Smooth muscle cell (in vitro differentiated cells): ENCODE results near the gene TRIP11. TPM values are rescaled to one million over a fixed set of nuclear protein-coding genes. Genes with fewer than 3 reads are reported as not detected.
A peak's percentile ranks its signal among the peaks of the same experiment; 100 is the strongest.

ENCODE experiments used
- DNase-seq: peaks from one replicate; lab custom pipeline; 2025; ENCODE audit not compliant: unreplicated experiment; lab: John Stamatoyannopoulos, UW
- H2AFZ ChIP-seq: fragments of 200-600 bp; sonication (generic); 2 replicates; pipeline ENCODE4 v1.6.0; 2016; ENCODE audit warnings: antibody characterized with exemption, low read depth, mild to moderate bottlenecking
- H3F3A ChIP-seq: fragments of 200-600 bp; sonication (generic); 2 replicates; pipeline ENCODE4 v1.6.0; 2017; ENCODE audit warnings: antibody characterized with exemption, low read depth
- H3K27ac ChIP-seq: fragments of 200-600 bp; sonication (generic); 2 replicates; pipeline ENCODE4 v1.5.1; 2016; ENCODE audit warnings: low read depth, mild to moderate bottlenecking
- H3K27me3 ChIP-seq: fragments of 200-600 bp; sonication (generic); 2 replicates; pipeline ENCODE4 v1.6.1; 2016; ENCODE audit warnings: low read depth, mild to moderate bottlenecking
- H3K36me3 ChIP-seq: fragments of 200-600 bp; sonication (generic); 2 replicates; pipeline ENCODE4 v1.5.1; 2016; ENCODE audit warnings: low read depth
- H3K4me1 ChIP-seq: fragments of 200-600 bp; sonication (generic); 2 replicates; pipeline ENCODE4 v1.5.1; 2016; ENCODE audit warnings: low read depth
- H3K4me2 ChIP-seq: fragments of 200-600 bp; sonication (generic); 2 replicates; pipeline ENCODE4 v1.6.0; 2016; ENCODE audit warnings: mild to moderate bottlenecking
- H3K4me3 ChIP-seq: fragments of 200-600 bp; sonication (generic); 2 replicates; pipeline ENCODE4 v1.5.1; 2016; ENCODE audit warnings: mild to moderate bottlenecking
- H3K79me2 ChIP-seq: fragments of 200-600 bp; sonication (generic); 2 replicates; pipeline ENCODE4 v1.6.0; 2016; ENCODE audit warnings: low read depth, mild to moderate bottlenecking
- H3K9ac ChIP-seq: fragments of 200-600 bp; sonication (generic); 2 replicates; pipeline ENCODE4 v1.6.0; 2016; ENCODE audit warnings: low read depth
- H3K9me3 ChIP-seq: fragments of 200-600 bp; sonication (generic); replicated peaks from 2 replicates; pipeline ENCODE4 v1.5.1; 2016; ENCODE audit warnings: low read depth
- H4K20me1 ChIP-seq: fragments of 200-600 bp; sonication (generic); 2 replicates; pipeline ENCODE4 v1.6.0; 2016; ENCODE audit warnings: low read depth
- CTCF ChIP-seq: fragments of 200-600 bp; sonication (generic); IDR thresholded peaks from 2 replicates; pipeline ENCODE4 v1.5.1; 2017; ENCODE audit warnings: borderline replicate concordance, mild to moderate bottlenecking, antibody characterized with exemption; ENCODE audit not compliant: insufficient read depth, poor library complexity, severe bottlenecking
- WGBS: methylation state at CpG from one replicate; pipeline ENCODE4 v1.1.7; 2016; ENCODE audit warnings: low lambda C conversion rate; 5-methylcytosine and 5-hydroxymethylcytosine counted together
- polyA plus RNA-seq: library from polyadenylated mRNA; unstranded; fragments of >200 nt; fragmentation: Nextera tagmentation; extraction: Ambion mirVana; gene quantifications from 2 replicates; pipeline ENCODE4 v1.2.1, GENCODE V29; 2016
- total RNA-seq: library from RNA; depleted of rRNA; stranded (reverse); fragments of >200 nt; gene quantifications from 2 replicates; pipeline ENCODE4 v1.2.3, GENCODE V29; 2014

Gene TRIP11
- total and polyA plus RNA-seq, 2 experiments from 2014 or later, result 30.0 to 38.1 TPM

DNA sequence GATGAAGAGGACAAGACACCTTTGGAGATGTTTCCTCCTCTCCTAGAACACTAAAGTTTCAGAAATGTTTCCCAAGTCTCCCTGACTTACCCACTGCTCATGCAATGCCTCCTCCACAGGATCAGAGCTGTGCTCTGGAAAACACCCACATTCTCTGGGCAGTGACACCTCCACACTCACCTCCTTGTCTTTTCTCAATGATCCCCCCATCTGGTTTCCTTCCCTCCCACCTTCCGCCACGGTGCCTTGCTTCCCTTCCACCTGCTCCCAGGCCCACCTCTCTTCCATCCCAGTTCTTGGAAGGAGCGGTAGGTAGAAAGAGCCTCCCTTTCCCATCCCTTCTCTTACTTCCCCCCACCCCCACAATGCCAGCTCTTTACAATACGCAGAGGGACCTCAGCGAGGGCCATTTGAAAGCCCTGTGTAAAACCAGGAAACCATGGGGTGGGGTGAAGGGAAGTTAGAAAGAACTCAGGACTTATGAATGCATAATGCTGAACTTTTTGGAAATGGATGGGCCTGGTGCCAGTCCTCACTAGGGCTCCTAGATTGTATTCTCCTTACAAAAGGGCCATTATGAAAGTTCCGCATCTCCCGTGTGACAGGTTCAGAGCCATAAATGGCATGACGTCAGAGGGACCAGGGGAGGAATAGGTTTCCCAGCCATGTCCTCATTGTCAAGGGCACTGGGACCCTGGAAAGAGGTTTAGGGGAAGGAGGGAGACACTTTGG, 105.1 kb downstream of the TRIP11 start:
- no peak for TF ChIP-seq CTCF
- no peak overlapping the region for H2AFZ ChIP-seq
- H3K27me3 ChIP-seq, result no peaks in the 10 kb centered on the region
- WGBS, result 90% methylated on average over 8 of the region's 8 CpGs
- no peaks in the 10 kb centered on the region for H3K9me3 ChIP-seq
- H3K9ac ChIP-seq, result no peak overlapping the region
- H3K36me3 ChIP-seq, result peaks cover 6% of the 10 kb centered on the region
- H3K4me2 ChIP-seq, result no peak overlapping the region
- H3K27ac ChIP-seq, result no peak overlapping the region
- no peaks in the 10 kb centered on the region for H3K4me1 ChIP-seq
- H3K79me2 ChIP-seq, result no peaks in the 10 kb centered on the region
- no peaks in the 10 kb centered on the region for H4K20me1 ChIP-seq
- no peaks in the 10 kb centered on the region for H3F3A ChIP-seq
- DNase-seq, result no peak
- no peak overlapping the region for H3K4me3 ChIP-seq

GRCh38 chr14:91931478-91932088, 108.3 kb downstream of the TRIP11 start:
- Histone ChIP-seq H3K4me3 (no peak overlapping the region), H3K9ac (no peak overlapping the region), H3K36me3 (peaks cover 5% of the 10 kb centered on the region), H2AFZ (no peak overlapping the region), H3K4me1 (no peaks in the 10 kb centered on the region), H3K27ac (no peak overlapping the region), H3K27me3 (no peaks in the 10 kb centered on the region), H4K20me1 (no peaks in the 10 kb centered on the region), H3K79me2 (no peaks in the 10 kb centered on the region), H3K9me3 (no peaks in the 10 kb centered on the region), H3F3A (peaks cover 4% of the 10 kb centered on the region), H3K4me2 (no peak overlapping the region)
- DNase-seq, result no peak
- 96% methylated on average over 11 of the region's 11 CpGs for WGBS
- TF ChIP-seq CTCF, result no peak

DNA sequence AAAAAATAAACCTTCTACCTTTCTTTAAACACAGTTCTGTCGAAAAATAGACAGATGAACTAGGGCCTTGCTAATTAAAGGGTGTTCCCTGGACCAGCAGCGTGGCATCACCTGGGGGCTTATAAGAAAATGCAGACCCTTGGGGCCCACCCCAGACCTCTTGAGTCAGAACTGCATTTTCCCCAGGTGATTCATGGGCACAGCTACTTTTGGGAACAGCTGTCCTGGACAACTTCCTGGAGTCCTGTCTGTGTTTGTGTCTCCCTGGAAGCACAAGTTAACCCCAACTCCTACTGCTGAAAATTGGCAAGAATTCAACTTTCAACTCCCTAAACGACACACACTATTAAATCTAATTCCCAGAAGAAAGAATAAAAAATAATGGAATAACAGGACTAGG, 110.2 kb downstream of the TRIP11 start:
- no peaks in the 10 kb centered on the region for H4K20me1 ChIP-seq
- no peak overlapping the region for H3K9ac ChIP-seq
- H3K9me3 ChIP-seq, result no peaks in the 10 kb centered on the region
- peak overlapping the region; percentile 52 for H3K27ac ChIP-seq
- H3F3A ChIP-seq, result peaks cover 4% of the 10 kb centered on the region
- no peaks in the 10 kb centered on the region for H3K27me3 ChIP-seq
- peak overlapping the region; percentile 29 for H3K4me2 ChIP-seq
- no peaks in the 10 kb centered on the region for H3K36me3 ChIP-seq
- TF ChIP-seq CTCF, result no peak
- 51% methylated on average over 3 of the region's 3 CpGs for WGBS
- no peak overlapping the region for H3K4me3 ChIP-seq
- DNase-seq, result no peak
- H3K4me1 ChIP-seq, result no peaks in the 10 kb centered on the region
- H3K79me2 ChIP-seq, result no peaks in the 10 kb centered on the region
- no peak overlapping the region for H2AFZ ChIP-seq
